Ishikawa (cell line): ENCODE measurements around the gene RAD9A.

ENCODE experiments used
- TCF12 ChIP-seq: IDR thresholded peaks from 2 replicates; pipeline ENCODE4 v1.6.1; 2012; ENCODE audit warnings: low read depth
- YY1 ChIP-seq: IDR thresholded peaks from 2 replicates; pipeline ENCODE4 v1.6.1; 2012; ENCODE audit warnings: low read depth

GRCh38 chr11:67396587-67397389, 5.0 kb downstream of the RAD9A start:
- TF ChIP-seq TCF12 (no peak), YY1 (no peak)
